Peyer's patch (tissue), 4 donors: ENCODE measurements around the gene TAS1R2. TPM values are rescaled to one million over a fixed set of nuclear protein-coding genes. Genes with fewer than 3 reads are reported as not detected.

ENCODE experiments used
- DNase-seq, 3 donors: peaks; one replicate each; pipeline ENCODE4 v3.0.0-alpha.2; 2017 to 2019
- H3K27ac ChIP-seq, 4 donors: fragments of 200-600 bp; sonication (generic); one replicate each; pipeline ENCODE4 v1.5.1; 2016 to 2019
- H3K27me3 ChIP-seq, 2 donors: fragments of 200-600 bp; sonication (generic); one replicate each; pipeline ENCODE4 v1.5.1; 2019
- H3K36me3 ChIP-seq, 3 donors: fragments of 200-600 bp; sonication (generic); one replicate each; pipeline ENCODE4 v1.5.1; 2016 to 2019
- H3K4me1 ChIP-seq, 4 donors: fragments of 200-600 bp; sonication (generic); one replicate each; pipeline ENCODE4 v1.5.1; 2016 to 2019
- H3K4me3 ChIP-seq, 4 donors: fragments of 200-600 bp; sonication (generic); 1 replicate in 3 of 4; 2 replicates in 1 of 4; pipeline ENCODE4 v1.5.1; 2016 to 2019; ENCODE audit warnings: mild to moderate bottlenecking in 1 of 4
- H3K9me3 ChIP-seq, 4 donors: fragments of 200-600 bp; sonication (generic); one replicate each; pipeline ENCODE4 v1.5.1; 2016 to 2019; ENCODE audit warnings: mild to moderate bottlenecking in 1 of 4
- CTCF ChIP-seq, 6 experiments: fragments of 450-650 bp in 4 of 6; fragments of 200-600 bp in 2 of 6; sonication (generic) in 1 of 6; IDR thresholded peaks; one replicate each; pipeline ENCODE4 v1.5.1; 2017 to 2019; ENCODE audit warnings: antibody characterized with exemption in 6 of 6, mild to moderate bottlenecking in 3 of 6, moderate library complexity in 1 of 6
- POLR2A ChIP-seq, 2 donors: fragments of 450-650 bp; IDR thresholded peaks; one replicate each; pipeline ENCODE4 v1.5.1; 2017; ENCODE audit warnings: antibody characterized with exemption in 2 of 2, mild to moderate bottlenecking in 2 of 2, moderate library complexity in 2 of 2
- small RNA-seq, 2 donors: library from RNA; depleted of rRNA; stranded (forward); fragments of <200 nt; gene quantifications; one replicate each; pipeline ENCODE3, GENCODE V24; 2016
- total RNA-seq, 4 donors: library from RNA; depleted of rRNA; stranded (reverse); fragments of >200 nt; gene quantifications; one replicate each; pipeline ENCODE4 v1.1.0, GENCODE V29; 2016

Gene TAS1R2
- total RNA-seq, 4 donors from 2014 or later = 0.35 TPM; not detected in 3

- TF ChIP-seq POLR2A (IDR thresholded peaks at IDR 0.05) = no peak
- no peak for TF ChIP-seq CTCF (IDR thresholded peaks at IDR 0.05)
- Histone ChIP-seq H3K9me3 (peaks cover 0 to 2% (median 0%) of the 10 kb centered on the region in 4 donors), H3K27ac (no peak overlapping the region), H3K4me3 (no peak overlapping the region), H3K36me3 (no peaks in the 10 kb centered on the region), H3K4me1 (no peaks in the 10 kb centered on the region), H3K27me3 (no peaks in the 10 kb centered on the region)
- no peak for DNase-seq
Measured at GRCh38 chr1:18794561-18794960, 64.9 kb downstream of the TAS1R2 start.

- H3K4me1 ChIP-seq = no peaks in the 10 kb centered on the region
- DNase-seq = no peak
- H3K36me3 ChIP-seq = no peaks in the 10 kb centered on the region
- no peak overlapping the region for H3K27ac ChIP-seq
- TF ChIP-seq CTCF (IDR thresholded peaks at IDR 0.05) (no peak), POLR2A (IDR thresholded peaks at IDR 0.05) (no peak)
- H3K27me3 ChIP-seq = no peaks in the 10 kb centered on the region
- H3K9me3 ChIP-seq = peaks cover 0 to 2% (median 0%) of the 10 kb centered on the region in 4 donors
- H3K4me3 ChIP-seq = no peak overlapping the region
Measured at GRCh38 chr1:18794051-18794450, 65.4 kb downstream of the TAS1R2 start.

- TF ChIP-seq CTCF (IDR thresholded peaks at IDR 0.05) (no peak), POLR2A (IDR thresholded peaks at IDR 0.05) (no peak)
- Histone ChIP-seq H3K27ac (no peak overlapping the region), H3K9me3 (peaks cover 0 to 2% (median 0%) of the 10 kb centered on the region in 4 donors), H3K4me1 (no peaks in the 10 kb centered on the region), H3K36me3 (no peaks in the 10 kb centered on the region), H3K27me3 (no peaks in the 10 kb centered on the region), H3K4me3 (no peak overlapping the region)
- peak in 1 of 3 donors; percentile 15 for DNase-seq
Measured at GRCh38 chr1:18793164-18793563, 66.3 kb downstream of the TAS1R2 start.

- H3K27ac ChIP-seq = no peak overlapping the region
- no peaks in the 10 kb centered on the region for H3K27me3 ChIP-seq
- no peaks in the 10 kb centered on the region for H3K4me1 ChIP-seq
- H3K4me3 ChIP-seq = no peak overlapping the region
- DNase-seq = no peak
- H3K9me3 ChIP-seq = peaks cover 0 to 2% (median 0%) of the 10 kb centered on the region in 4 donors
- no peaks in the 10 kb centered on the region for H3K36me3 ChIP-seq
- TF ChIP-seq CTCF (IDR thresholded peaks at IDR 0.05) (no peak), POLR2A (IDR thresholded peaks at IDR 0.05) (no peak)
Measured at GRCh38 chr1:18792747-18793146, 66.7 kb downstream of the TAS1R2 start.

Small RNA genes within 50 kb of the gene (small RNA-seq; reads per million reads assigned to genes)
- gene MIR1290 (0 reads per million in 2 donors), gene MIR4695 (0 reads per million in 2 donors)

Other genes starting within 250 kb of the TAS1R2 start
- gene PAX7, start 228.8 kb downstream of the TAS1R2 start, total RNA-seq = not detected
- 1 to 10 TPM; 2.8 to 5.8 (median 4.1) TPM for gene ALDH4A1, start 42.9 kb upstream of the TAS1R2 start, total RNA-seq
- gene IFFO2, start 97.0 kb upstream of the TAS1R2 start, total RNA-seq = 10 to 100 TPM in 1 of 4 donors, 1 to 10 TPM in 3; 1.9 to 14.9 (median 3.8) TPM